ENCODE results near the gene RFC1.

GRCh38 chr4:39384563-39384962 lies 18.4 kb upstream of the RFC1 start:
- no peak for TF ChIP-seq CTCF (conservative IDR thresholded peaks at IDR 0.05 in 1 of 2, IDR thresholded peaks at IDR 0.05 in 1 of 2; ENCODE audit: low read depth in 1 of 2, low read length in 2 of 2)
- TF ChIP-seq EZH2 (IDR thresholded peaks at IDR 0.05; ENCODE audit: low read length, missing control alignments), result no peak

Data from fibroblast of lung (primary cell).